Parathyroid adenoma (tissue), 2 donors: Measurements from ENCODE around the gene CFAP92.

Experiments used
- H2AFZ ChIP-seq: fragments of 300-600 bp; sonication (generic); one replicate; pipeline ENCODE4 v1.7.0; 2017; ENCODE audit warnings: antibody characterized with exemption, mild to moderate bottlenecking
- H3K27ac ChIP-seq: fragments of 300-600 bp; sonication (generic); one replicate; pipeline ENCODE4 v1.7.0; 2017
- H3K27me3 ChIP-seq: fragments of 300-600 bp; sonication (generic); one replicate; pipeline ENCODE4 v1.7.0; 2017; ENCODE audit warnings: low read length; ENCODE audit not compliant: control insufficient read depth, insufficient read depth
- H3K36me3 ChIP-seq: fragments of 300-600 bp; sonication (generic); one replicate; pipeline ENCODE4 v1.7.0; 2017; ENCODE audit warnings: low read length; ENCODE audit not compliant: control insufficient read depth, insufficient read depth
- H3K4me1 ChIP-seq: fragments of 300-600 bp; sonication (generic); one replicate; pipeline ENCODE4 v1.7.0; 2017; ENCODE audit warnings: control low read depth
- H3K4me2 ChIP-seq: fragments of 300-600 bp; sonication (generic); one replicate; pipeline ENCODE4 v1.7.0; 2017; ENCODE audit warnings: low read length
- H3K4me3 ChIP-seq: fragments of 300-600 bp; sonication (generic); one replicate; pipeline ENCODE4 v1.7.0; 2017; ENCODE audit warnings: low read depth, low read length
- H3K79me2 ChIP-seq: fragments of 300-600 bp; sonication (generic); one replicate; pipeline ENCODE4 v1.7.0; 2017; ENCODE audit warnings: control low read depth
- H3K9ac ChIP-seq: fragments of 300-600 bp; sonication (generic); one replicate; pipeline ENCODE4 v1.7.0; 2017; ENCODE audit warnings: mild to moderate bottlenecking
- H3K9me3 ChIP-seq: fragments of 300-600 bp; sonication (generic); one replicate; pipeline ENCODE4 v1.7.0; 2017; ENCODE audit warnings: low read length; ENCODE audit not compliant: control insufficient read depth
- TF ChIP-seq, protein P1 (sequence below): fragments of 300-600 bp; sonication (generic); IDR thresholded peaks from one replicate; pipeline ENCODE4 v1.7.0; 2017; ENCODE audit warnings: antibody characterized with exemption, mild to moderate bottlenecking
- donor health status: primary hyperparathyroidism.

Gene CFAP92

GRCh38 chr3:128903501-128903900 lies 90.4 kb downstream of the CFAP92 start:
- Histone ChIP-seq H3K79me2 (no peaks in the 10 kb centered on the region), H3K9me3 (no peaks in the 10 kb centered on the region), H3K27ac (no peak overlapping the region), H3K4me1 (no peaks in the 10 kb centered on the region), H3K4me2 (no peak overlapping the region), H3K9ac (no peak overlapping the region), H3K4me3 (no peak overlapping the region), H3K27me3 (no peaks in the 10 kb centered on the region), H3K36me3 (no peaks in the 10 kb centered on the region), H2AFZ (no peak overlapping the region)
- TF ChIP-seq, protein P1, sequence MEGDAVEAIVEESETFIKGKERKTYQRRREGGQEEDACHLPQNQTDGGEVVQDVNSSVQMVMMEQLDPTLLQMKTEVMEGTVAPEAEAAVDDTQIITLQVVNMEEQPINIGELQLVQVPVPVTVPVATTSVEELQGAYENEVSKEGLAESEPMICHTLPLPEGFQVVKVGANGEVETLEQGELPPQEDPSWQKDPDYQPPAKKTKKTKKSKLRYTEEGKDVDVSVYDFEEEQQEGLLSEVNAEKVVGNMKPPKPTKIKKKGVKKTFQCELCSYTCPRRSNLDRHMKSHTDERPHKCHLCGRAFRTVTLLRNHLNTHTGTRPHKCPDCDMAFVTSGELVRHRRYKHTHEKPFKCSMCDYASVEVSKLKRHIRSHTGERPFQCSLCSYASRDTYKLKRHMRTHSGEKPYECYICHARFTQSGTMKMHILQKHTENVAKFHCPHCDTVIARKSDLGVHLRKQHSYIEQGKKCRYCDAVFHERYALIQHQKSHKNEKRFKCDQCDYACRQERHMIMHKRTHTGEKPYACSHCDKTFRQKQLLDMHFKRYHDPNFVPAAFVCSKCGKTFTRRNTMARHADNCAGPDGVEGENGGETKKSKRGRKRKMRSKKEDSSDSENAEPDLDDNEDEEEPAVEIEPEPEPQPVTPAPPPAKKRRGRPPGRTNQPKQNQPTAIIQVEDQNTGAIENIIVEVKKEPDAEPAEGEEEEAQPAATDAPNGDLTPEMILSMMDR, result no peak

GRCh38 chr3:128902426-128902825 lies 91.5 kb downstream of the CFAP92 start:
- no peak overlapping the region for H2AFZ ChIP-seq
- no peaks in the 10 kb centered on the region for H3K27me3 ChIP-seq
- TF ChIP-seq, protein P1, result no peak
- H3K4me1 ChIP-seq, result no peaks in the 10 kb centered on the region
- no peaks in the 10 kb centered on the region for H3K79me2 ChIP-seq
- H3K4me3 ChIP-seq, result no peak overlapping the region
- H3K27ac ChIP-seq, result no peak overlapping the region
- H3K9ac ChIP-seq, result no peak overlapping the region
- H3K4me2 ChIP-seq, result no peak overlapping the region
- H3K9me3 ChIP-seq, result no peaks in the 10 kb centered on the region
- no peaks in the 10 kb centered on the region for H3K36me3 ChIP-seq

GRCh38 chr3:128895843-128896697 lies 97.8 kb downstream of the CFAP92 start:
- Histone ChIP-seq H2AFZ (no peak overlapping the region), H3K27ac (no peak overlapping the region), H3K9ac (no peak overlapping the region), H3K4me2 (no peak overlapping the region), H3K9me3 (no peaks in the 10 kb centered on the region), H3K4me3 (no peak overlapping the region), H3K79me2 (no peaks in the 10 kb centered on the region), H3K4me1 (no peaks in the 10 kb centered on the region), H3K36me3 (no peaks in the 10 kb centered on the region), H3K27me3 (no peaks in the 10 kb centered on the region)
- TF ChIP-seq, protein P1, result no peak

GRCh38 chr3:128889139-128889894 lies 104.6 kb downstream of the CFAP92 start:
- TF ChIP-seq, protein P1, result no peak
- no peak overlapping the region for H3K27ac ChIP-seq
- no peak overlapping the region for H2AFZ ChIP-seq
- H3K36me3 ChIP-seq, result no peaks in the 10 kb centered on the region
- H3K9me3 ChIP-seq, result no peaks in the 10 kb centered on the region
- no peak overlapping the region for H3K4me3 ChIP-seq
- H3K27me3 ChIP-seq, result no peaks in the 10 kb centered on the region
- no peaks in the 10 kb centered on the region for H3K4me1 ChIP-seq
- H3K79me2 ChIP-seq, result peaks cover 3% of the 10 kb centered on the region
- H3K4me2 ChIP-seq, result no peak overlapping the region
- H3K9ac ChIP-seq, result no peak overlapping the region
